GM04504 (cell line): ENCODE results near the gene HMGCLL1.

Source experiments
- DNase-seq: peaks from one replicate; pipeline ENCODE4 v3.0.0-alpha.2; 2012; ENCODE audit warnings: low read depth

Gene HMGCLL1

GRCh38 chr6:55443238-55444134, 135.5 kb downstream of the HMGCLL1 start:
- DNase-seq: no peak

GRCh38 chr6:55438203-55438602, 140.8 kb downstream of the HMGCLL1 start:
- DNase-seq: no peak

- no peak for DNase-seq
Measured at GRCh38 chr6:55437141-55437540, 141.9 kb downstream of the HMGCLL1 start.

GRCh38 chr6:55433446-55434130, 145.4 kb downstream of the HMGCLL1 start:
- peak; percentile 5 for DNase-seq

GRCh38 chr6:55423933-55424332, 155.1 kb downstream of the HMGCLL1 start:
- DNase-seq: no peak

- DNase-seq: no peak
Measured at GRCh38 chr6:55410674-55411073, 168.3 kb downstream of the HMGCLL1 start.

- DNase-seq: no peak
Measured at GRCh38 chr6:55405474-55406235, 173.3 kb downstream of the HMGCLL1 start.

GRCh38 chr6:55399351-55399750, 179.6 kb downstream of the HMGCLL1 start:
- DNase-seq: no peak

GRCh38 chr6:55397986-55398385, 181.0 kb downstream of the HMGCLL1 start:
- no peak for DNase-seq

GRCh38 chr6:55395871-55396270, 183.1 kb downstream of the HMGCLL1 start:
- DNase-seq: no peak

- no peak for DNase-seq
Measured at GRCh38 chr6:55388211-55388610, 190.8 kb downstream of the HMGCLL1 start.
